ENCODE data around the gene ZNF883.

DNA sequence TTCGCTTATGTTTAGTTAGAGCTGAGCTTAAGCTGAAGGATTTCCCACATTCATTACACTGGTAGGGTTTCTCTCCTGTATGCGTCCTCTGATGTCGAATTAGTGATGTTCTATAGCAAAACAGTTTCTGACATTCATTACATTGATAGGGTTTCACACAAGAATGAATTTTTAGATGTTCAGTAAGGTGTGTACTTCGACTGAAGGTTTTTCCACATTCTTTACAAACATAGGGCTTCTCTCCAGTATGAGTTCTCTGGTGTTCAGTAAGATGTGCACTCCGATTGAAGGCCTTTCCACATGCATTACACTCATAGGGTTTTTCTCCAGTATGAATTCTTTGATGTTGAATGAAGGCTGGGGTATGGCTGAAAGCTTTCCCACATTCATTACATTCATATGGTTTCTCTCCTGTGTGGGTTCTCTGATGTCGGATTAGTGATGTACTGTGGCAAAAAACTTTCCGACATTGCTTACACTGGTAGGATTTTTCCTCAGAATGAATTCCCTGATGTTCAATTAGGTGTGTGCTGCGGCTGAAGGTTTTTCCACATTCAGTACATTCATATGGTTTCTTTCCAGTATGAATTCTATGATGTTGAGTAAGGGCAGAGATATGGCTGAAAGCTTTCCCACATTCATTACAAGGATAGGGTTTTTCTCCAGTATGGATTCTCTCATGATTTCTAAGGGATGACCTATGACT lies 14.6 kb downstream of the ZNF883 start:
- TF ChIP-seq, protein P1, sequence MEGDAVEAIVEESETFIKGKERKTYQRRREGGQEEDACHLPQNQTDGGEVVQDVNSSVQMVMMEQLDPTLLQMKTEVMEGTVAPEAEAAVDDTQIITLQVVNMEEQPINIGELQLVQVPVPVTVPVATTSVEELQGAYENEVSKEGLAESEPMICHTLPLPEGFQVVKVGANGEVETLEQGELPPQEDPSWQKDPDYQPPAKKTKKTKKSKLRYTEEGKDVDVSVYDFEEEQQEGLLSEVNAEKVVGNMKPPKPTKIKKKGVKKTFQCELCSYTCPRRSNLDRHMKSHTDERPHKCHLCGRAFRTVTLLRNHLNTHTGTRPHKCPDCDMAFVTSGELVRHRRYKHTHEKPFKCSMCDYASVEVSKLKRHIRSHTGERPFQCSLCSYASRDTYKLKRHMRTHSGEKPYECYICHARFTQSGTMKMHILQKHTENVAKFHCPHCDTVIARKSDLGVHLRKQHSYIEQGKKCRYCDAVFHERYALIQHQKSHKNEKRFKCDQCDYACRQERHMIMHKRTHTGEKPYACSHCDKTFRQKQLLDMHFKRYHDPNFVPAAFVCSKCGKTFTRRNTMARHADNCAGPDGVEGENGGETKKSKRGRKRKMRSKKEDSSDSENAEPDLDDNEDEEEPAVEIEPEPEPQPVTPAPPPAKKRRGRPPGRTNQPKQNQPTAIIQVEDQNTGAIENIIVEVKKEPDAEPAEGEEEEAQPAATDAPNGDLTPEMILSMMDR (IDR thresholded peaks at IDR 0.05), result no peak
- TF ChIP-seq EP300 (IDR thresholded peaks at IDR 0.05), result no peak
- no peak for TF ChIP-seq POLR2AphosphoS5 (IDR thresholded peaks at IDR 0.05)
- no peak for TF ChIP-seq POLR2A (IDR thresholded peaks at IDR 0.05)

All from gastroesophageal sphincter (tissue), 3 donors.